Activated naive CD8-positive, alpha-beta T cell treated with anti-CD3 and anti-CD28 coated beads, Interleukin-2, amount 10 ng/mL, durations not matched to agents 7 days and 5 days (primary cell): Measurements from ENCODE around the gene DAW1. TPM values are rescaled to one million over a fixed set of nuclear protein-coding genes. Genes with fewer than 3 reads are reported as not detected.

Source experiments
- ATAC-seq: fragments of 150-1000 bp; cut with Tn5 transposase; one replicate; pipeline ENCODE4 v1.10.0; 2021; ENCODE audit warnings: low read depth, moderate library complexity
- POLR2A ChIA-PET: fragments of 350-600 bp; sonication (Branson Sonifier 250); formaldehyde crosslinking; loops from one replicate; lab custom pipeline; 2021; ENCODE audit warnings: antibody characterized with exemption; lab: Charles Lee
- DNase-seq: peaks from one replicate; pipeline ENCODE4 v3.0.0; 2021
- H3K27ac Mint-ChIP-seq: one replicate; pipeline ENCODE4 v1.8.0; 2022; ENCODE audit warnings: mild to moderate bottlenecking, mixed read lengths
- H3K27me3 Mint-ChIP-seq: one replicate; pipeline ENCODE4 v1.8.0; 2022; ENCODE audit warnings: mild to moderate bottlenecking, moderate library complexity, mixed read lengths
- H3K36me3 Mint-ChIP-seq: one replicate; pipeline ENCODE4 v1.8.0; 2021; ENCODE audit warnings: mild to moderate bottlenecking, mixed read lengths
- H3K4me1 Mint-ChIP-seq: one replicate; pipeline ENCODE4 v1.8.0; 2021; ENCODE audit warnings: mixed read lengths
- H3K4me3 Mint-ChIP-seq: one replicate; pipeline ENCODE4 v1.8.0; 2022; ENCODE audit warnings: mild to moderate bottlenecking, moderate library complexity, mixed read lengths
- H3K9me3 Mint-ChIP-seq: one replicate; pipeline ENCODE4 v1.8.0; 2021; ENCODE audit warnings: mixed read lengths
- total RNA-seq, 2 experiments: library from RNA; stranded (reverse); gene quantifications; one replicate each; pipeline ENCODE4 v1.2.3, GENCODE V29; 2021

DAW1 gene
- total RNA-seq, 2 experiments from 2014 or later = not detected

DNA sequence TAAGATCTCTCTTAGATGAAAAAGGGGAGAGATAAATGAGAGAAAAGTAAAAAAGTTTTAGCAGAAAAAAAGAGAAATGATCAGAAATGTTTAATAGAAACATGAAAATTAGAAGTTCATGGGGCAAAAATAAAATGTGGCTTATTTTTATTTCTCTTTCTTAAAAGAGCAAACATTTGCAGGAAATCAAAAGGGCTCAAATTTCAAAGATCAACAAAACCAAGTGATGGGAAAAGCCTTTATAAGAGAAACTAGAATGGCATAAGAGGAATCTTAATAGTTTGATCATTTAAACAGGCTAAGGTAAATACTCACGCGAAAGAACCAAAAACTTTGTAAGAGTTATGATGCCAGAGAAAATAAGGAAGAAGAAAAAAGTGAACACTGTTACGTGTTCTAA lies 23.3 kb upstream of the DAW1 start:
- Mint-ChIP-seq H3K27ac (no peak overlapping the region), H3K36me3 (no peaks in the 10 kb centered on the region), H3K4me1 (no peaks in the 10 kb centered on the region), H3K27me3 (peaks cover 7% of the 10 kb centered on the region), H3K9me3 (no peaks in the 10 kb centered on the region), H3K4me3 (no peak overlapping the region)
- DNase-seq (no peak), ATAC-seq (no peak)
- POLR2A ChIA-PET = no interaction called here

DNA sequence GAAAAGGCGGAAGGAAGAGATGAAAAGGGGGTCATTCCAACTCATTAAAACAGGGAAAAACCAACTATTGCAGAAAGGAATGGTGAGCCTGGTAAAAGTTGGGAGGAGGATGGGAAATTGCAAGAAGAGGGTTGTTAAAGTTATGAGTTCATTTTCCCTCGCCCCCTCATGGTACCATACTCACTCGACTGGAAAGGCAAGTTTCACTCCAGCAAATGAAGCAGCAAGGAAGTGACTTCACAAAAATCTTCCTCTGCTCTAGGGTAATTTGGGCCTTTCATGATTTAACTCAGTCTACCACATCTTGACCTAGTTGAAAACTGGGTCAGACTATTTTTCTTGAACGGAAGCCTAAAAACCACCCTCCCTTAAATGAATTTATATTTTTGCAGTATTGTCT lies 22.8 kb upstream of the DAW1 start:
- Mint-ChIP-seq H3K4me1 (no peaks in the 10 kb centered on the region), H3K9me3 (no peaks in the 10 kb centered on the region), H3K36me3 (no peaks in the 10 kb centered on the region), H3K27me3 (peaks cover 7% of the 10 kb centered on the region), H3K4me3 (no peak overlapping the region), H3K27ac (no peak overlapping the region)
- DNase-seq = no peak
- no peak for ATAC-seq
- POLR2A ChIA-PET = no interaction called here

GRCh38 chr2:227849906-227850305 lies 21.5 kb upstream of the DAW1 start:
- DNase-seq = no peak
- no peaks in the 10 kb centered on the region for H3K36me3 Mint-ChIP-seq
- H3K4me3 Mint-ChIP-seq = no peak overlapping the region
- no peak for ATAC-seq
- H3K27me3 Mint-ChIP-seq = peaks cover 8% of the 10 kb centered on the region
- H3K9me3 Mint-ChIP-seq = no peaks in the 10 kb centered on the region
- no peak overlapping the region for H3K27ac Mint-ChIP-seq
- POLR2A ChIA-PET = no interaction called here
- H3K4me1 Mint-ChIP-seq = no peaks in the 10 kb centered on the region

GRCh38 chr2:227853204-227853629 lies 18.2 kb upstream of the DAW1 start:
- Mint-ChIP-seq H3K9me3 (no peaks in the 10 kb centered on the region), H3K27ac (no peak overlapping the region)
- POLR2A ChIA-PET = no interaction called here

GRCh38 chr2:227853765-227854271 lies 17.6 kb upstream of the DAW1 start:
- H3K4me3 Mint-ChIP-seq = no peak overlapping the region
- POLR2A ChIA-PET = no interaction called here
- no peak overlapping the region for H3K27ac Mint-ChIP-seq
- H3K27me3 Mint-ChIP-seq = peaks cover 14% of the 10 kb centered on the region
- H3K36me3 Mint-ChIP-seq = no peaks in the 10 kb centered on the region
- no peaks in the 10 kb centered on the region for H3K4me1 Mint-ChIP-seq
- ATAC-seq (no peak), DNase-seq (no peak)
- no peaks in the 10 kb centered on the region for H3K9me3 Mint-ChIP-seq

More at GRCh38 chr2:227853204-227853629, 18.2 kb upstream of the DAW1 start:
- no peak for DNase-seq
- H3K4me3 Mint-ChIP-seq = no peak overlapping the region
- H3K27me3 Mint-ChIP-seq = peaks cover 14% of the 10 kb centered on the region
- no peak for ATAC-seq
- no peaks in the 10 kb centered on the region for H3K36me3 Mint-ChIP-seq
- H3K4me1 Mint-ChIP-seq = no peaks in the 10 kb centered on the region

DNA sequence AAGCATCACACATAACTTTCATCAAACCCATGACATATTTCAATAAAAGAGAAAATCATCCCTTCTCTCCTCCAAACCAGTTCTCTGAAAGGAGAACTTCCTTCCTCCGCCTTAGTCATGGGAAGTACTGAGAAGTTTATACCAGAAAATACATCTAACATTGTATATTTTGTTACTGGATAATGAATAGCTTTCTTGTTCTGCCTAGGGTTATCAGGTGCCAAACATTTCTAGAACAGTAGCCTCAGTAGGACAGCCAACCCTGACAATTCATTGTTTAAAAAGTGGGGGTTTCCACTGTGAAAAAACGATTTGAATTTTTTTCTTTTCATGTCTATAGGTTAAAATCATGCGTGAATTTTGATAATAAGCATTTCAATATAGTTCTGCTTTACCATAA lies 16.0 kb upstream of the DAW1 start:
- Mint-ChIP-seq H3K36me3 (no peaks in the 10 kb centered on the region), H3K9me3 (no peaks in the 10 kb centered on the region), H3K4me1 (no peaks in the 10 kb centered on the region), H3K27me3 (peaks cover 14% of the 10 kb centered on the region), H3K4me3 (no peak overlapping the region), H3K27ac (no peak overlapping the region)
- ATAC-seq (no peak), DNase-seq (no peak)
- POLR2A ChIA-PET = no interaction called here

DNA sequence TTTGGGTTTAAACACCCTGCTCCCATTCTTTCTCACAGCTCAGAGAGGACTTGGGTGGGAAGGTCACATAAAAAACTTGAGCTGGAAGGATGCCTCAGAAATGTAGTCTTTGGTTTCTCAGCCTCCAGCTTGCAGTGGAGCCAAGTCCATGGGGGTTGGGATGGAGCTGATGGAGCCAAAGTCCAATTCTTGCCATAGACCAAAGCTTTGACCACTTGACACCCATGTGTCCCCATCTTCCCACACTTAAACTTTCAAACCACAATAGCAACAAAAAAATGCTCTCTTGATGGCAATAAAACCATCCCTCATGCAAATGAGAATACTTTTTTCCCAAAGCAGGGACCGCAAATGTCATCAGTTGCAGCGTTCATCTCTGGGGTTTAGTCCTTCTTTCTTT lies 14.7 kb upstream of the DAW1 start:
- Mint-ChIP-seq H3K9me3 (no peaks in the 10 kb centered on the region), H3K36me3 (no peaks in the 10 kb centered on the region), H3K4me1 (no peaks in the 10 kb centered on the region), H3K27ac (no peak overlapping the region), H3K4me3 (no peak overlapping the region), H3K27me3 (peaks cover 12% of the 10 kb centered on the region)
- no peak for DNase-seq
- POLR2A ChIA-PET = no interaction called here
- ATAC-seq = no peak

- no peaks in the 10 kb centered on the region for H3K36me3 Mint-ChIP-seq
- H3K4me3 Mint-ChIP-seq = no peak overlapping the region
- H3K27me3 Mint-ChIP-seq = peaks cover 8% of the 10 kb centered on the region
- ATAC-seq = no peak
- H3K27ac Mint-ChIP-seq = no peak overlapping the region
- DNase-seq = no peak
- POLR2A ChIA-PET = no interaction called here
- H3K9me3 Mint-ChIP-seq = no peaks in the 10 kb centered on the region
- H3K4me1 Mint-ChIP-seq = no peaks in the 10 kb centered on the region
These were observed 11.2 kb upstream of the DAW1 start for GRCh38 chr2:227860221-227860641.

DNA sequence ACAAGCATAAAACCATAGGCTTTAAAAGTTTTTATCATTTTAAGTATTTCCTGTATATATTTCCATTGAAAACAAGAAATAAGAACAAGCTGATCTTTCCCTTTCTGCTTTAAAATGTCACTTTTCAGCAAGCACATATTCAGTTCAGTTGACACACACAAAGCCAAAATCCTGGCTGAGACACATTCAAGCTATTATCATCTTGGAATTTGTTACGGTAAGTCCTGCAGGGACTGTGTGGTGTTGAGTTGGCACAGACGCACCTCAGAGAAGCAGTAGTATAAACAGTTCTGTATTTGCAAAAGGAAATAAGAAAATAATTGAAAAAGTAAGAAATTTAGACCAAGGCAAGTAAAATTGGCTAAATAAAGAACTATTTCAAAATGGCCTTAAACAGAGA lies 10.4 kb upstream of the DAW1 start:
- H3K4me3 Mint-ChIP-seq = no peak overlapping the region
- H3K27me3 Mint-ChIP-seq = peaks cover 2% of the 10 kb centered on the region
- POLR2A ChIA-PET = no interaction called here
- no peaks in the 10 kb centered on the region for H3K9me3 Mint-ChIP-seq
- no peaks in the 10 kb centered on the region for H3K36me3 Mint-ChIP-seq
- no peaks in the 10 kb centered on the region for H3K4me1 Mint-ChIP-seq
- ATAC-seq = no peak
- no peak overlapping the region for H3K27ac Mint-ChIP-seq
- no peak for DNase-seq

DNA sequence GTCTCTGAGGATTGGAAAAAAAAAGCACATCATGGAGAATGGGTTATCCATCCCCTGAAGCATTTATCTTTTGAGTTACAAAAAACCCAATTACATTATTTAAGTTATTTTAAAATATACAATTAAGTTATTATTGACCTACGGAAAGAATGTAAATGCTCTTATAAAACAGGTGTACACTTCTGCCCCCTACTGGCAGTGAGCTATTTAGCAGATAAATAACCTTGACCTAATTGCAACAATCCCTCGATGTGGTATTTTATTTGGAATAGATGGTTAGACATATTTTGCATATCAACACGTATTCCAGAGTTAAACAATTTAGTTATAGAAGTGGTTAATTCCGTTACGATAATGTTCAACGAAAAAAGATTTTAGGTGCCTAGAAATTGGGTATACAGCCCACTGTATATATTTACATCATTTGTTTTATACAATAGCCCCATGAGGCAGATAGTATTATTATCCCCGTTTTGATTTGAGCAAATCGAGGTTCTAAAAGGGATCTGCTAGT lies 9.1 kb upstream of the DAW1 start:
- no peak overlapping the region for H3K4me3 Mint-ChIP-seq
- H3K36me3 Mint-ChIP-seq = no peaks in the 10 kb centered on the region
- POLR2A ChIA-PET = interaction anchor here (0.6 kb wide), 1 partner anchor 82 kb away, joined by 4 read pairs; no protein-coding TSS in a partner anchor
- ATAC-seq = no peak
- no peak for DNase-seq
- H3K27ac Mint-ChIP-seq = no peak overlapping the region
- H3K27me3 Mint-ChIP-seq = peaks cover 3% of the 10 kb centered on the region
- H3K9me3 Mint-ChIP-seq = no peaks in the 10 kb centered on the region
- no peaks in the 10 kb centered on the region for H3K4me1 Mint-ChIP-seq

- Mint-ChIP-seq H3K4me3 (no peak overlapping the region), H3K9me3 (no peaks in the 10 kb centered on the region), H3K27me3 (peaks cover 3% of the 10 kb centered on the region), H3K36me3 (no peaks in the 10 kb centered on the region), H3K4me1 (no peaks in the 10 kb centered on the region), H3K27ac (no peak overlapping the region)
- POLR2A ChIA-PET = no interaction called here
- DNase-seq (no peak), ATAC-seq (no peak)
These were observed 8.5 kb upstream of the DAW1 start for GRCh38 chr2:227862741-227863588.

DNA sequence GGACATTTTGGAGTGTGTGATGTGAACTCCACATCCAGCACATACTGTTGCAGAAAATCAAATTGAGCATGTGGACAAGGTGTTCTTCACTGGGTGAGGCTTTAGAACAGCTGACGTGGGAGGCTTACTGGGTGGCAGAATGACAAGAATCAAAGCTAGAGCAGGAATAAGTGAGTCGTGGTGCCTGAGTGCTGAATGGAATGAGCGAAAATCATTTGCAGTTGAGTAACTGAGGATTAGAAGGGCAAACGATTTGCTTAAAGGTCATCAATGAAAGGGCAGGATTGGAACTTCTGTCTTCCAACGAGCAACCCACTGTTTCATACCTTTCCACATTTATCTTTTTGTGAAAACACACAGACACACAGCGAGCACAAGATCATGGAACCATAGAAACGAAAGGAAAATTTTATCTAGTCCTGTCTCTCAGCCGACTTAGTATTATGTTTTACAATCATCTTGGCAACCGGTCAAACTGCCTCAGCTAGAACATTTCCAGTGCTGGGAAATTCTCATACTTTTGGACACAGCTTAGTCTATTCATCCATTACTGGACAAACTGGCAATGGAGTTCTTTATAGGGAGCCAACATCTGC lies 7.2 kb upstream of the DAW1 start:
- POLR2A ChIA-PET = no interaction called here
- no peaks in the 10 kb centered on the region for H3K36me3 Mint-ChIP-seq
- H3K4me1 Mint-ChIP-seq = no peaks in the 10 kb centered on the region
- peaks cover 3% of the 10 kb centered on the region for H3K27me3 Mint-ChIP-seq
- no peak for ATAC-seq
- no peak overlapping the region for H3K27ac Mint-ChIP-seq
- no peak overlapping the region for H3K4me3 Mint-ChIP-seq
- H3K9me3 Mint-ChIP-seq = no peaks in the 10 kb centered on the region
- DNase-seq = no peak

DNA sequence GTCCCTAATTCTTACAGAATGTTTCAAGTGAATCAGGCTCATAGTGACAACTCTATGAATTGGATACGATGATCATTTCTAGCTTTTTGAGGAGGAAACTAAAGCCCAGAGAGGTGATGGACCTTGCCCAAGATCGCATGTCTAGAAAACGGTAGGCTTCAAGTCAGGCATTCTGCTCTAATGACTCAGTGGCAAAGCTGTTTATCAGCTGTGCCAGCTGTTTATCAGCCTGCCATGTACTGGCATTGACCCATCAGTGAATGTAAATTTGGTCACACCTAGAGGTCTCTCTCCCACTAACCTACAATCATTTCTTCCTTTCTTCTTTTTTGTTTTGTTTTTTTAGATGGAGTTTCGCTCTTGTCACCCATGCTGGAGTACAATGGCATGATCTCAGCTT lies 6.1 kb upstream of the DAW1 start:
- Mint-ChIP-seq H3K27me3 (peaks cover 6% of the 10 kb centered on the region), H3K9me3 (no peaks in the 10 kb centered on the region), H3K4me3 (no peak overlapping the region), H3K36me3 (no peaks in the 10 kb centered on the region), H3K4me1 (no peaks in the 10 kb centered on the region), H3K27ac (no peak overlapping the region)
- POLR2A ChIA-PET = no interaction called here
- ATAC-seq (no peak), DNase-seq (no peak)

- no peak overlapping the region for H3K4me3 Mint-ChIP-seq
- POLR2A ChIA-PET = no interaction called here
- ATAC-seq = no peak
These were observed 4.0 kb upstream of the DAW1 start for GRCh38 chr2:227867386-227867785.

More at GRCh38 chr2:227867386-227867785, 4.0 kb upstream of the DAW1 start:
- H3K9me3 Mint-ChIP-seq = no peaks in the 10 kb centered on the region
- DNase-seq = no peak
- H3K27ac Mint-ChIP-seq = no peak overlapping the region
- no peaks in the 10 kb centered on the region for H3K36me3 Mint-ChIP-seq
- peaks cover 1% of the 10 kb centered on the region for H3K4me1 Mint-ChIP-seq
- peaks cover 9% of the 10 kb centered on the region for H3K27me3 Mint-ChIP-seq
